ENCODE measurements around the gene ULK1. TPM values are rescaled to one million over a fixed set of nuclear protein-coding genes. Genes with fewer than 3 reads are reported as not detected.

ULK1 gene
- total and polyA plus RNA-seq, 2 experiments from 2014 or later, result 8.4 to 33.8 TPM

DNA sequence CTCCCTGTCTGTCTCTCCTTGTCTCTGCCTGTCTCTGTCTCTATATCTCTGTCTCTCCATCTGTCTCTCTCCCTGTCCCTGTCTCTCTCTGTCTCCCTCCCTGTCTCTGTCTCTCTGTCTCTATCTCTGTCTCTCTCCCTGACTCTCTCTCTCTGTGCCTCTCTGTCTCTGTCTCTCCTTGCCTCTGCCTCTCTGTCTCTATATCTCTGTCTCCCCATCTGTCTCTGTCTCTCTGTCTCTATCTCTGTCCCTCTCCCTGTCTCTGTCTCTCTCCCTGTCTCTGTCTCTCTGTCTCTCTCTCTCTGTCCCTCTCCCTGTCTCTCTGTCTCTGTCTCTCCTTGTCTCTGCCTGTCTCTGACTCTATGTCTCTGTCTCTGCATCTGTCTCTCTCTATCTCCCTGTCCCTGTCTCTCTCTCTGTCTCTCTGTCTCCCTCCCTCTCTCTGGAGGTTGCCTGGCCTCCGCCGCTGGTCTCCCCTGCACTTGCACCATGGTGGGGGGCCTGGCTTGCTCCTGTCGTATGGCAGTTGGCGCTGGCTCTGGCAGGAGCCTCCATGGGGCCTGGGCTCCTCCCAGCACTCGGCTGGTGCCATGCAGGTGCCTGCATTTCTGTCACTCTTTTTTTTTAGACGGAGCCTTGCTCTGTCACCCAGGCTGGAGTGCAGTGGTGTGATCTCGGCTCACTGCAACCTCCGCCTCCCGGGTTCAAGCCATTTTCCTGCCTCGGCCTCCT is 37.9 kb upstream of the ULK1 start (continued):
- TF ChIP-seq, protein P1, sequence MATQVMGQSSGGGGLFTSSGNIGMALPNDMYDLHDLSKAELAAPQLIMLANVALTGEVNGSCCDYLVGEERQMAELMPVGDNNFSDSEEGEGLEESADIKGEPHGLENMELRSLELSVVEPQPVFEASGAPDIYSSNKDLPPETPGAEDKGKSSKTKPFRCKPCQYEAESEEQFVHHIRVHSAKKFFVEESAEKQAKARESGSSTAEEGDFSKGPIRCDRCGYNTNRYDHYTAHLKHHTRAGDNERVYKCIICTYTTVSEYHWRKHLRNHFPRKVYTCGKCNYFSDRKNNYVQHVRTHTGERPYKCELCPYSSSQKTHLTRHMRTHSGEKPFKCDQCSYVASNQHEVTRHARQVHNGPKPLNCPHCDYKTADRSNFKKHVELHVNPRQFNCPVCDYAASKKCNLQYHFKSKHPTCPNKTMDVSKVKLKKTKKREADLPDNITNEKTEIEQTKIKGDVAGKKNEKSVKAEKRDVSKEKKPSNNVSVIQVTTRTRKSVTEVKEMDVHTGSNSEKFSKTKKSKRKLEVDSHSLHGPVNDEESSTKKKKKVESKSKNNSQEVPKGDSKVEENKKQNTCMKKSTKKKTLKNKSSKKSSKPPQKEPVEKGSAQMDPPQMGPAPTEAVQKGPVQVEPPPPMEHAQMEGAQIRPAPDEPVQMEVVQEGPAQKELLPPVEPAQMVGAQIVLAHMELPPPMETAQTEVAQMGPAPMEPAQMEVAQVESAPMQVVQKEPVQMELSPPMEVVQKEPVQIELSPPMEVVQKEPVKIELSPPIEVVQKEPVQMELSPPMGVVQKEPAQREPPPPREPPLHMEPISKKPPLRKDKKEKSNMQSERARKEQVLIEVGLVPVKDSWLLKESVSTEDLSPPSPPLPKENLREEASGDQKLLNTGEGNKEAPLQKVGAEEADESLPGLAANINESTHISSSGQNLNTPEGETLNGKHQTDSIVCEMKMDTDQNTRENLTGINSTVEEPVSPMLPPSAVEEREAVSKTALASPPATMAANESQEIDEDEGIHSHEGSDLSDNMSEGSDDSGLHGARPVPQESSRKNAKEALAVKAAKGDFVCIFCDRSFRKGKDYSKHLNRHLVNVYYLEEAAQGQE (IDR thresholded peaks at IDR 0.05; ENCODE audit: unreplicated experiment), result no peak
- TF ChIP-seq NANOG (IDR thresholded peaks at IDR 0.05; ENCODE audit: borderline replicate concordance) (no peak), EZH2 (IDR thresholded peaks at IDR 0.05; ENCODE audit: low read depth, unreplicated experiment) (no peak), STAT1 (IDR thresholded peaks at IDR 0.05; ENCODE audit: unreplicated experiment) (no peak), CREB1 (CRISPR knock-in tag; IDR thresholded peaks at IDR 0.05; ENCODE audit: low read depth) (no peak), ZNF114 (CRISPR knock-in tag; IDR thresholded peaks at IDR 0.05) (no peak), JUNB (IDR thresholded peaks at IDR 0.05; ENCODE audit: unreplicated experiment) (no peak), ZNF331 (CRISPR knock-in tag; IDR thresholded peaks at IDR 0.05; ENCODE audit: low read depth) (no peak), POLR2AphosphoS5 (IDR thresholded peaks at IDR 0.05; ENCODE audit: low read depth) (no peak)
- TF ChIP-seq, protein P2, sequence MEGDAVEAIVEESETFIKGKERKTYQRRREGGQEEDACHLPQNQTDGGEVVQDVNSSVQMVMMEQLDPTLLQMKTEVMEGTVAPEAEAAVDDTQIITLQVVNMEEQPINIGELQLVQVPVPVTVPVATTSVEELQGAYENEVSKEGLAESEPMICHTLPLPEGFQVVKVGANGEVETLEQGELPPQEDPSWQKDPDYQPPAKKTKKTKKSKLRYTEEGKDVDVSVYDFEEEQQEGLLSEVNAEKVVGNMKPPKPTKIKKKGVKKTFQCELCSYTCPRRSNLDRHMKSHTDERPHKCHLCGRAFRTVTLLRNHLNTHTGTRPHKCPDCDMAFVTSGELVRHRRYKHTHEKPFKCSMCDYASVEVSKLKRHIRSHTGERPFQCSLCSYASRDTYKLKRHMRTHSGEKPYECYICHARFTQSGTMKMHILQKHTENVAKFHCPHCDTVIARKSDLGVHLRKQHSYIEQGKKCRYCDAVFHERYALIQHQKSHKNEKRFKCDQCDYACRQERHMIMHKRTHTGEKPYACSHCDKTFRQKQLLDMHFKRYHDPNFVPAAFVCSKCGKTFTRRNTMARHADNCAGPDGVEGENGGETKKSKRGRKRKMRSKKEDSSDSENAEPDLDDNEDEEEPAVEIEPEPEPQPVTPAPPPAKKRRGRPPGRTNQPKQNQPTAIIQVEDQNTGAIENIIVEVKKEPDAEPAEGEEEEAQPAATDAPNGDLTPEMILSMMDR (conservative IDR thresholded peaks at IDR 0.05; ENCODE audit: low read depth in 2 of 2), result no peak
- TF ChIP-seq, protein P3, sequence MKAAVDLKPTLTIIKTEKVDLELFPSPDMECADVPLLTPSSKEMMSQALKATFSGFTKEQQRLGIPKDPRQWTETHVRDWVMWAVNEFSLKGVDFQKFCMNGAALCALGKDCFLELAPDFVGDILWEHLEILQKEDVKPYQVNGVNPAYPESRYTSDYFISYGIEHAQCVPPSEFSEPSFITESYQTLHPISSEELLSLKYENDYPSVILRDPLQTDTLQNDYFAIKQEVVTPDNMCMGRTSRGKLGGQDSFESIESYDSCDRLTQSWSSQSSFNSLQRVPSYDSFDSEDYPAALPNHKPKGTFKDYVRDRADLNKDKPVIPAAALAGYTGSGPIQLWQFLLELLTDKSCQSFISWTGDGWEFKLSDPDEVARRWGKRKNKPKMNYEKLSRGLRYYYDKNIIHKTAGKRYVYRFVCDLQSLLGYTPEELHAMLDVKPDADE (IDR thresholded peaks at IDR 0.05), result no peak
